ENCODE data around the gene FXN. TPM values are rescaled to one million over a fixed set of nuclear protein-coding genes. Genes with fewer than 3 reads are reported as not detected.

The FXN gene
- polyA plus RNA-seq, 1 of the 3 experiments (the other 2 are of a cell fraction) = 15.7 TPM

- H3K4me2 ChIP-seq = no peak overlapping the region
- WGBS (ENCODE audit: low lambda C conversion rate) = 89% methylated on average over 5 of the region's 5 CpGs
- no peaks in the 10 kb centered on the region for H3K27me3 ChIP-seq (ENCODE audit: insufficient read depth)
- no peak overlapping the region for H2AFZ ChIP-seq (ENCODE audit: low read depth)
- H3K27ac ChIP-seq (ENCODE audit: low read depth in 2 of 2, low read length in 1 of 2) = no peak overlapping the region
- no peaks in the 10 kb centered on the region for H3K9me2 ChIP-seq
- H3K79me2 ChIP-seq (ENCODE audit: insufficient read depth) = no peaks in the 10 kb centered on the region
- H3K4me1 ChIP-seq (ENCODE audit: control insufficient read depth in 1 of 2, insufficient read depth in 2 of 2, low read depth in 1 of 2, low read length in 1 of 2) = peaks cover 0 to 3% of the 10 kb centered on the region in 2 experiments; a peak in 1 of 4 replicates
- no peak overlapping the region for H3K9ac ChIP-seq
- no peaks in the 10 kb centered on the region for H4K20me1 ChIP-seq (ENCODE audit: insufficient read depth)
- ChIA-PET CTCF (interaction anchor here (1.8 kb wide), 1 partner anchor 32 kb away, joined by 6 read pairs; no protein-coding TSS in a partner anchor), POLR2A (no interaction called here)
- TF ChIP-seq SIN3A (IDR thresholded peaks at IDR 0.05; ENCODE audit: borderline replicate concordance, low read depth, low read length) (no peak), TAF1 (IDR thresholded peaks at IDR 0.05; ENCODE audit: borderline replicate concordance, low read depth, low read length) (no peak), ELF1 (IDR thresholded peaks at IDR 0.05) (no peak), EP300 (IDR thresholded peaks at IDR 0.05; ENCODE audit: borderline replicate concordance in 1 of 2, low read depth in 1 of 2, low read length in 1 of 2) (no peak), GABPA (IDR thresholded peaks at IDR 0.05; ENCODE audit: low read depth) (no peak), USF2 (IDR thresholded peaks at IDR 0.05; ENCODE audit: borderline replicate concordance, low read depth, low read length) (no peak), CTCF (IDR thresholded peaks at IDR 0.05) (no peak), YY1 (IDR thresholded peaks at IDR 0.05; ENCODE audit: low read depth) (no peak), NFIC (IDR thresholded peaks at IDR 0.05; ENCODE audit: borderline replicate concordance) (no peak), EZH2phosphoT487 (IDR thresholded peaks at IDR 0.05; ENCODE audit: borderline replicate concordance, low read depth) (no peak), USF1 (IDR thresholded peaks at IDR 0.05; ENCODE audit: borderline replicate concordance, low read depth) (no peak), ZBTB33 (IDR thresholded peaks at IDR 0.05; ENCODE audit: borderline replicate concordance, low read depth) (no peak), PBX3 (IDR thresholded peaks at IDR 0.05) (no peak), RCOR1 (IDR thresholded peaks at IDR 0.05; ENCODE audit: low read length) (no peak), REST (IDR thresholded peaks at IDR 0.05; ENCODE audit: low read depth, low read length) (no peak)
- no peaks in the 10 kb centered on the region for H3K36me3 ChIP-seq (replicated peaks in 1 of 2; ENCODE audit: control insufficient read depth in 1 of 2, insufficient read depth in 2 of 2, low read length in 1 of 2)
- no peaks in the 10 kb centered on the region for H3F3A ChIP-seq (replicated peaks; ENCODE audit: insufficient read depth)
- DNase-seq = no peak
- no peaks in the 10 kb centered on the region for H3K9me3 ChIP-seq
- no peak overlapping the region for H3K4me3 ChIP-seq (ENCODE audit: low read depth in 2 of 2, low read length in 1 of 2)
Observed at GRCh38 chr9:69089082-69089481, 53.5 kb downstream of the FXN start.
